DND-41 (cell line): ENCODE results near the gene FMO4.

Experiments
- ATAC-seq: fragments of 200-7000 bp; cut with Tn5 transposase; 3 replicates; pipeline ENCODE4 v1.9.1; 2021; ENCODE audit warnings: low read depth; ENCODE audit not compliant: insufficient read depth
- DNase-seq: peaks from one replicate; pipeline ENCODE4 v3.0.0-alpha.2; 2020
- H2AFZ ChIP-seq: 2 replicates; pipeline ENCODE4 v1.6.0; 2012; ENCODE audit warnings: low read depth, low read length
- H3K27ac ChIP-seq: 2 replicates; pipeline ENCODE4 v1.5.1; 2012; ENCODE audit warnings: low read length, inconsistent platforms
- H3K27me3 ChIP-seq: fragments of 200-600 bp; sonication (generic); 2 replicates; pipeline ENCODE4 v1.6.0; 2012; ENCODE audit warnings: low read length, mild to moderate bottlenecking, inconsistent platforms; ENCODE audit not compliant: insufficient read depth, poor library complexity
- H3K36me3 ChIP-seq: 2 replicates; pipeline ENCODE4 v1.5.1; 2012; ENCODE audit warnings: low read length, inconsistent platforms; ENCODE audit not compliant: insufficient read depth
- H3K4me1 ChIP-seq: 2 replicates; pipeline ENCODE4 v1.5.1; 2012; ENCODE audit warnings: mild to moderate bottlenecking, low read length; ENCODE audit not compliant: insufficient read depth
- H3K4me2 ChIP-seq: 2 replicates; pipeline ENCODE4 v1.6.0; 2012; ENCODE audit warnings: mild to moderate bottlenecking, moderate library complexity, low read length, inconsistent platforms; ENCODE audit not compliant: insufficient read depth
- H3K4me3 ChIP-seq, 2 experiments: fragments of 200-600 bp in 1 of 2; shearing (Covaris generic) in 1 of 2; 2 replicates each; pipeline ENCODE4 v1.5.1; 2012 to 2016; ENCODE audit warnings: inconsistent platforms in 2 of 2, low read length in 2 of 2, mild to moderate bottlenecking in 2 of 2, low read depth in 1 of 2, moderate library complexity in 1 of 2
- H3K79me2 ChIP-seq: 2 replicates; pipeline ENCODE4 v1.6.0; 2012; ENCODE audit warnings: low read length, inconsistent platforms; ENCODE audit not compliant: insufficient read depth
- H3K9ac ChIP-seq: 2 replicates; pipeline ENCODE4 v1.6.0; 2012; ENCODE audit warnings: low read depth, mild to moderate bottlenecking, inconsistent platforms, low read length, moderate library complexity
- H3K9me3 ChIP-seq: 2 replicates; pipeline ENCODE4 v1.5.1; 2012; ENCODE audit warnings: low read length, moderate library complexity, mild to moderate bottlenecking, inconsistent platforms; ENCODE audit not compliant: insufficient read depth, severe bottlenecking
- H4K20me1 ChIP-seq: 2 replicates; pipeline ENCODE4 v1.6.0; 2012; ENCODE audit warnings: low read length; ENCODE audit not compliant: insufficient read depth
- EZH2 ChIP-seq: IDR thresholded peaks from 3 replicates; pipeline ENCODE4 v1.6.1; 2012; ENCODE audit warnings: borderline replicate concordance, low read depth, mild to moderate bottlenecking, moderate library complexity, low read length, inconsistent platforms; ENCODE audit not compliant: severe bottlenecking
- TF ChIP-seq, protein P1 (sequence below): IDR thresholded peaks from 2 replicates; pipeline ENCODE4 v1.5.1; 2012; ENCODE audit warnings: borderline replicate concordance, low read length, moderate library complexity, mild to moderate bottlenecking; ENCODE audit not compliant: poor library complexity, severe bottlenecking; ENCODE audit errors: extremely low read depth

The FMO4 gene

GRCh38 chr1:171280599-171280998 is 33.4 kb upstream of the FMO4 start:
- TF ChIP-seq EZH2, result no peak
- TF ChIP-seq, protein P1, sequence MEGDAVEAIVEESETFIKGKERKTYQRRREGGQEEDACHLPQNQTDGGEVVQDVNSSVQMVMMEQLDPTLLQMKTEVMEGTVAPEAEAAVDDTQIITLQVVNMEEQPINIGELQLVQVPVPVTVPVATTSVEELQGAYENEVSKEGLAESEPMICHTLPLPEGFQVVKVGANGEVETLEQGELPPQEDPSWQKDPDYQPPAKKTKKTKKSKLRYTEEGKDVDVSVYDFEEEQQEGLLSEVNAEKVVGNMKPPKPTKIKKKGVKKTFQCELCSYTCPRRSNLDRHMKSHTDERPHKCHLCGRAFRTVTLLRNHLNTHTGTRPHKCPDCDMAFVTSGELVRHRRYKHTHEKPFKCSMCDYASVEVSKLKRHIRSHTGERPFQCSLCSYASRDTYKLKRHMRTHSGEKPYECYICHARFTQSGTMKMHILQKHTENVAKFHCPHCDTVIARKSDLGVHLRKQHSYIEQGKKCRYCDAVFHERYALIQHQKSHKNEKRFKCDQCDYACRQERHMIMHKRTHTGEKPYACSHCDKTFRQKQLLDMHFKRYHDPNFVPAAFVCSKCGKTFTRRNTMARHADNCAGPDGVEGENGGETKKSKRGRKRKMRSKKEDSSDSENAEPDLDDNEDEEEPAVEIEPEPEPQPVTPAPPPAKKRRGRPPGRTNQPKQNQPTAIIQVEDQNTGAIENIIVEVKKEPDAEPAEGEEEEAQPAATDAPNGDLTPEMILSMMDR, result no peak
- Histone ChIP-seq H2AFZ (no peak overlapping the region), H3K4me2 (no peak overlapping the region), H3K27ac (no peak overlapping the region), H3K4me3 (no peak overlapping the region), H3K79me2 (no peaks in the 10 kb centered on the region), H3K27me3 (peaks cover 4% of the 10 kb centered on the region), H4K20me1 (no peaks in the 10 kb centered on the region), H3K9ac (no peak overlapping the region), H3K4me1 (no peaks in the 10 kb centered on the region), H3K36me3 (no peaks in the 10 kb centered on the region), H3K9me3 (no peaks in the 10 kb centered on the region)
- DNase-seq (no peak), ATAC-seq (no peak)

DNA sequence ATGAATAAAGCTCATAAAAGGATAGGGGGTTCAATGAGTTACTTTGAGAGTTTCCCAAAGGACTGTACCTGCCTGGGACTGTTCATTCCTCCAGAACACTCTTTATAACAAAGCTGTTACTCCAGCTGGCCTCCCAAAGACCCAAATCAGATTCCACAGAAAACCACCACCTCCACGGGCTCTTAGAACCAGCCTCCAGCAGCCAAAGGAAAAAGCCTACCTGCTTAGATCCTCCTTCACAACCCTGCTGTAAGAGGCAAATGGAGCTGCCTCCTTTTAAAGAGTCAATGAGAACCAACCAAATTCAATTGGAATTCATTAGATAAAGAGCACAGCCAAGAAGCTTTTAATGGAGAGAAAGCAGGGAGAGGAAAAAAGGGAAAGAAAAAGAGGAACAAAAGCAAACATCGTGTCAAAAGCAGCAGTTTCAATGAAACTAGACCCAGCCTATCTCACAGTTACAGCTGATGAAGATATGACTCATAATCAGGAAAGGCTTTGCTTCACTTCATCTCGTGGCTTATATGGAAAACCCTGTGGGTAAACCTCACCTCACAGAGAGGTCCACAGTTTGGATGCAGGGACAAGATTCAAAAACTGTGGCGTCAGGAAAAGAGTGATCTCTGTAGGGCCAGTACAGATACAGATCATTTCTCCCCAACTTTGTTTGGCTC is 27.8 kb upstream of the FMO4 start:
- no peak overlapping the region for H2AFZ ChIP-seq
- H3K4me2 ChIP-seq, result no peak overlapping the region

DNA sequence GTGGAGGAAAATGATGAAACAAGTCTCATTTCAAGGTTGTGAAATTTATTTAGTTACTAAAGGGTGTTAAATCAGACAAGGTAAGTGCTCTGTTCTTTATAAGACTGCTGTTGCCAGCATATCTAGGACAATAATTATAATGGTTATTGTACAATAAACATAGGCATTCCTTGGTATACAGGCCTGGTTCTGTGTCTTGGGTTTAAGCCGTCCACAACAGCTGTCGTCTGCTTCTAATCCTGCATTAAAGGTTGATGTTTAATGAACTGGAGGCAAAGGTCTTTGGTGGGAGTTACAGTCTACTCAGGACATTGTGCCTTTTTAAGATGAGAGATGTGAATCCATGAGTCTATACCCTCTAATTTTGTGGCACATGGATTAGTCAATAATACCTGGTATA is 23.4 kb upstream of the FMO4 start:
- Histone ChIP-seq H3K9me3 (no peaks in the 10 kb centered on the region), H4K20me1 (no peaks in the 10 kb centered on the region), H3K79me2 (no peaks in the 10 kb centered on the region), H3K4me2 (no peak overlapping the region), H3K27ac (no peak overlapping the region), H3K4me1 (no peaks in the 10 kb centered on the region), H3K9ac (no peak overlapping the region), H2AFZ (no peak overlapping the region), H3K4me3 (no peak overlapping the region), H3K36me3 (no peaks in the 10 kb centered on the region), H3K27me3 (no peaks in the 10 kb centered on the region)
- no peak for DNase-seq
- ATAC-seq, result no peak
- TF ChIP-seq EZH2, result no peak
- TF ChIP-seq, protein P1, result no peak

More for the DNA sequence above, 27.8 kb upstream of the FMO4 start:
- no peaks in the 10 kb centered on the region for H4K20me1 ChIP-seq
- no peak for ATAC-seq
- TF ChIP-seq, protein P1, result no peak
- TF ChIP-seq EZH2, result no peak
- H3K79me2 ChIP-seq, result no peaks in the 10 kb centered on the region
- H3K9me3 ChIP-seq, result no peaks in the 10 kb centered on the region
- H3K9ac ChIP-seq, result no peak overlapping the region
- peaks cover 4% of the 10 kb centered on the region for H3K27me3 ChIP-seq
- H3K27ac ChIP-seq, result no peak overlapping the region
- H3K4me3 ChIP-seq, result no peak overlapping the region
- DNase-seq, result no peak
- no peaks in the 10 kb centered on the region for H3K36me3 ChIP-seq
- no peaks in the 10 kb centered on the region for H3K4me1 ChIP-seq
